Epidermal melanocyte (primary cell): ENCODE data around the gene SH3BP4.

ENCODE experiments used
- DNase-seq: peaks from one replicate; pipeline ENCODE4 v3.0.0; 2011; ENCODE audit warnings: low spot score; ENCODE audit not compliant: insufficient read length

Gene SH3BP4, protein sequence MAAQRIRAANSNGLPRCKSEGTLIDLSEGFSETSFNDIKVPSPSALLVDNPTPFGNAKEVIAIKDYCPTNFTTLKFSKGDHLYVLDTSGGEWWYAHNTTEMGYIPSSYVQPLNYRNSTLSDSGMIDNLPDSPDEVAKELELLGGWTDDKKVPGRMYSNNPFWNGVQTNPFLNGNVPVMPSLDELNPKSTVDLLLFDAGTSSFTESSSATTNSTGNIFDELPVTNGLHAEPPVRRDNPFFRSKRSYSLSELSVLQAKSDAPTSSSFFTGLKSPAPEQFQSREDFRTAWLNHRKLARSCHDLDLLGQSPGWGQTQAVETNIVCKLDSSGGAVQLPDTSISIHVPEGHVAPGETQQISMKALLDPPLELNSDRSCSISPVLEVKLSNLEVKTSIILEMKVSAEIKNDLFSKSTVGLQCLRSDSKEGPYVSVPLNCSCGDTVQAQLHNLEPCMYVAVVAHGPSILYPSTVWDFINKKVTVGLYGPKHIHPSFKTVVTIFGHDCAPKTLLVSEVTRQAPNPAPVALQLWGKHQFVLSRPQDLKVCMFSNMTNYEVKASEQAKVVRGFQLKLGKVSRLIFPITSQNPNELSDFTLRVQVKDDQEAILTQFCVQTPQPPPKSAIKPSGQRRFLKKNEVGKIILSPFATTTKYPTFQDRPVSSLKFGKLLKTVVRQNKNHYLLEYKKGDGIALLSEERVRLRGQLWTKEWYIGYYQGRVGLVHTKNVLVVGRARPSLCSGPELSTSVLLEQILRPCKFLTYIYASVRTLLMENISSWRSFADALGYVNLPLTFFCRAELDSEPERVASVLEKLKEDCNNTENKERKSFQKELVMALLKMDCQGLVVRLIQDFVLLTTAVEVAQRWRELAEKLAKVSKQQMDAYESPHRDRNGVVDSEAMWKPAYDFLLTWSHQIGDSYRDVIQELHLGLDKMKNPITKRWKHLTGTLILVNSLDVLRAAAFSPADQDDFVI

DNA sequence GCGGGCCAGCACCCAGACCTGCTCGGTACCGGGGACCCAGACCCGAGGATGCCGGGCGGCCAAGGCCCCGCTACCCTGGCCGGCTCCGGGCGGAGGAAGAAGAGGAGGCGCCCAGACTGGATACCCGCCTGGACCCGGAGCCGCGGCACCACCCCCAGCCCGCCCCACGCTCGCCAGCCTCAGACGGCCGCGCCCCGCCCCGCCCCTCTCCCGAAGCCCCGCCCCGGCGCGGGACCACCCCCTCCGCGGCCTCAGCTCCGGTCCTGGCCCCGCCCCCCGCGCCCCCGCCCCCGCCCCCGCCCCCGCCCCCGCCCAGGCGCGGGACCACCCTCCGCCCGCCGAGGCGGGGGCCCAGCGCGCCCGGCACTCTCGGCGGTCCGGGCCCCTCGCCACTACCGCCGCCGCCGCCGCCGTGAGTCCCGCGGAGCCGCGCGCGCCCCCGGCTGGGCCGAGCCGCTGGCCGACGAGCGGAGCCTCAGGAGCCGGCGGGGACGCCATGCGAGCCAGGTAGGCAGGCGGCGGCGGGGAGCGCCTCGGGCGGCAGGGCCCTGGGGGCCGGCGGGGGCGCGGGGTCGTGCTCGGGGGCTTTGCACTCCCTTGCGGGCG lies at the start of gene SH3BP4:
Gene SH3BP4 (plus strand): TSS at position 354 of the 606 bp plus-strand sequence. CDS start 82,986 bp downstream, outside the sequence.
- no peak for DNase-seq

DNA sequence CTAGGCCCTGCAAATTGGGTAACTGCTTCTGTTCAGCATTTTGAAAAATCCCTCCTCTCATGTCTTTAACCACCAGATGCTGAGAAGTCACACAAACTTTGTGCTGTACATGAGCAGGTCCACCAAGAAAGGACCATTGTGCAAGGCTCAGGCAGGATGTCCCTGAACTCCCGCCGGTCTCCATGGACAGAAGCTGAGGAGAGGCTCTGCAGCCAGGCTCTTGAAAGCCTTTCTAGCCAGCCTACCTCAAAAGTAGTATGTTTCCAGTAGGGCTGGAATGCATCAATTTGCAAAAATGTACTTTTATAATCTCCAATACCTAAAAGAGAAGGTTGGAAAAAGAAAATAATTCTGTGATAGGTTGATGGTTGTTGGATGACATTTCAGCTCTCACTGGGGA lies 47.0 kb upstream of the SH3BP4 start:
- DNase-seq, result no peak

DNA sequence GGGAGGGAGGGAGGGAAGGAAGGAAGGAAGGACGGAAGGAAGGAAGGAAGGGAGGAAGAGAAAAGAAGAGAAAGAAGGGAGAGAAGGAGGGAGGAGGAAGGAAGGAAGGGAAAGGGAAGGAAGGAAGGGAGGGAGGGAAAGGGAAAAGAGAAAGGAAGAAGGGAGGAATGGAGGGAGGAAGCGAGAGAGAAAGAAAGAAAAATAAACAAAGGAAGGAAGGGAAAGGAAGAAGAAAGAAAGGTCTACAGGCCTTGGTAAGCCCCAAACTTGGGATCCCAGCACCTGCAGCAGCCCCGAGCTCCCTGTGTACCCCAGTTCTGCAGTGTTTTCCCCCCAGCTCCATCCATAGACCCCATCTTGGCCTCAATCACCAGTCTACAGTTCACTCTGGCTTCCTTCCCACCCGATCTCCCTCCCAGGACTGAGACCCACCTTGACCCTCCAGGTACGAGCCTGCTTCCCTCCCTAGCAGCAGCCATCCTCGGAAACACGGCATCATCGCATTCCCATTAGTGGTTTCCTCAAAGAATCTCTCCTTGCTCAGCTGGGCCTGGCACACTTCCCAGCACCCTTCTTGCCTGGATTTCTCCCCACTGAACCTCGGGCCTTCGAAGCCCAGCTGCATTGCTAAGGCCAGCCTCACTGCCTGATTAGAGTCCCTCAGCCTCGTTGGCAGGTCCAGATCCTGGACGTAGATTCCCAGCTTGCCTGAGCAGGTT lies 46.1 kb upstream of the SH3BP4 start:
- DNase-seq, result no peak

DNA sequence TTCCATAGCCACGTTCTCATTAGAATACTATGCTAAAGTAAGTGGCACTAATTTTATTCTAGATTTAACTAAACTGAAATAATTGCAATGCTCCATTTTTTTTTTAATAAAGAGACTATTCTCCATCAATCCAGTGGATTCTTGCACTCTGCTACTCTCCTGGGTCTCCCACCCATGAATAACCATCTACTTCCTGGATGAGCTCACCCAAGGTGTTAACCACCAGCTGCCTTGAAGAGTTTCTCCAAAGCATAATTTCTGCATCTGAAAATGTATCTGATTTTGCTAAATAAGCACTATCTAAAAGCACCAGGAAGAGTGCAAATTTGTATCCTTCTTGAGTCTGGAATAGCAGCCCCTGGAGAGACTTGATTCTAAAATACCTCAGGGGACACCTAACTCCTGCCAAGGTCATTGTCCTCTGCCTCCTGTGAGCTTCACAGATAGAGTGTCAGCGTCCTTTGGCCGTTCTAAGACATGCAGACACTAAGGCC lies 41.6 kb upstream of the SH3BP4 start:
- no peak for DNase-seq

DNA sequence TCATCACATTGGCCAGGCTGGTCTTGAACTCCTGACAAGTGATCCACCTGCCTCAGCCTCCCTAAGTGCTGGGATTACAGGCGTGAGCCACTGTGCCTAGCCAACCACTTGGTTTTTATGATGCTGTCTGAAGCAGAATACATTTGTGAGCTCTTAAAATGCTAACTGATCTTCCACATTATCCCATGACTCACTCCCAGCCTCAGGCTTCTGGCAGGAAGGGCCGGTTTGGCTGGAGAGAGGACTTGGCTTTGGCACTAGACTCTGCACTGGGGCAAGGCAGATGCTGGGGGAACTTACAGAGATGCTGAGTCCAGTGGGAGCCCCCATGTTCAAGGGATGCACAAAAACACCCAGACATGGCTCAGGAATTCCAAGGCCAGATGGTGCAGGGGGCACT lies 40.5 kb upstream of the SH3BP4 start:
- no peak for DNase-seq

DNA sequence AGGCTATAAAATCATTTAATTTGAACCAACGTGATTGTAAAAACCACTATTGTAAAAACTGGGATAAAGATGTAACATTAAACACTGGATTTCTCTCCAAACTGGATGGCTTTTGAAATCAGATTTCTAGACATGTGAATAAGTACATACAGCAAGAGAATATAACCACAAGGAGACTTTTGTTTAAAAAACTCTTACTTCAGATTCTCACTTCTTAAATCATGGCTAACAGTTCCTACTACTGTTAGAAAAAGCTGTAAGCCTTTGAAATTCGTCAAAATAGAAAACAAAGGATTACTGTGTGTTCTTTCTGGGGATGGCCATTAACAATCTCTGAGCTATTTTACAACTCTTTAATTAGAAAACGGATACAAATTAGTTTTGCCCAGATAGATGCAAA lies 39.4 kb upstream of the SH3BP4 start:
- peak; percentile 63 for DNase-seq

DNA sequence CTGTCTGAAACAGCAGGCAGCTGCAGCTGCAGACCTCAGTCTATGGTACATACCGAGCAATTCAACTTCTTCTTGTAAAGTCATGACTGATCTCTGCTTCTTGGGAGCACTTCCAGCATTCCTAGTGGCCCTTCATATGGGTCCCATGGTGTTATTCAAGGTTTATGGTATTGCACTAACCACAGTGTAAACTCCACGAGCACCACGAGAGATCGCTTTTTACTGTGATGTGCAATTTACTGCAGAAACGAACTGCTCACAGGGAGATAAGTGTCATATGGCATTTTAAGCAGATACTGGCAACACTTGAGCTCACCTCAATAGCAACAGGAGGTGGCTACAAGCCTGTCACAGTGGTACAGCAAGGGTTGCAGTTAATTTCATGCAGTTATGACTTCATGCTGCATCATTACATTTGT lies 38.6 kb upstream of the SH3BP4 start:
- no peak for DNase-seq

DNA sequence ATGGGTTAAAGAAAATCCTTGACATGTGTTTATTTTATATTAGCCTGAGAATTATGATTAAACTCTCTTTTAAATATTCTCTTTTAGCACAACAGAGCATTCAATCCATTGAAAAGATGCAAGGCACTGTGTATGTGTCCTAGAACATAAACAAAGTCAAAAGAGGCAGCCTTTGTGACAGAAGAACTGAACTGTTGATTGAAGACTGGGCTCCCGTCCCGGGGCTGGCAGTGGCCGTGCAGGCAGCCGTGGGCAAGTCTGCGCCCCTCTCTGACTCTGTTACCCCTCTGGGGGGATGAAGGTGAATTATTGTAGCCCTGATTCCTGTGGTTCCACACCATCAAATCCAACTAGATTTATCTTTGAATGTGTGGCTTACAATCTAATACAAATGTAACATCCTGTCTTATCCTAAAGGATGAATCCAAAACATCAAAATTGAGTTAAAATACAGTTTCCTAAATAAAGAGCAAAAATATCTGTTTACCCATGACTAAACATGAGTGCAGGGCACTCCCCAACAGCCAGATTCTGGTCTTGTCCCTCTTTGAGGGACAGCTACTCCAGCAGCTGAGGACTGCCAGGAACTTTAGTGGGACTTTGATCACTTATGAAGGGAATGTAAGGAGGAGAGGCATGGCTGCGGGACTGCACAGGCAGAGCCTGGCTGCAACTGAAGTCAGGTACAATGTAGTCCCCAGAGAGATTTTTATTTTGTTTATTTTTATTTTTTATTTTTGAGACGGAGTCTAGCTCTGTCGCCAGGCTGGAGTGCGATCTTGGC lies 37.3 kb upstream of the SH3BP4 start:
- no peak for DNase-seq

DNA sequence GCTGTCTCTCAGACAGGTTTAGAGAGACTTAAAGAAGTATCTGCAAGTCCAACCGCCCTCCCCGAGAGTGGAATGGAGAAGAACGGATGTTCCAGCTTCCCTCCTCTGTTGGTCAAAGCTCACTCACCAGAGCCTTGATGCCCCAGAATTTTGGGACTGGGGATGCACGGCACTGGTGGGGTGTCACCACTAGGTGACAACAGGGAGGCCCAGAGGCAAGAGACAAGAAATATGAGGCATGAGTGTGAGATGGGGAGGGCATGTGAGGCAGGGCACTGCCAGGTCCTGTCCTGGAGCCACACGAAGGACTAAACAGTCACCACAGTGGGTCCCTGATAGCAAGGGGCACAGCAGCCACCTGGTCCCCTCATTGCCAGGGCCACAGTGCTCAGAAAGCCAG lies 35.1 kb upstream of the SH3BP4 start:
- DNase-seq, result no peak

DNA sequence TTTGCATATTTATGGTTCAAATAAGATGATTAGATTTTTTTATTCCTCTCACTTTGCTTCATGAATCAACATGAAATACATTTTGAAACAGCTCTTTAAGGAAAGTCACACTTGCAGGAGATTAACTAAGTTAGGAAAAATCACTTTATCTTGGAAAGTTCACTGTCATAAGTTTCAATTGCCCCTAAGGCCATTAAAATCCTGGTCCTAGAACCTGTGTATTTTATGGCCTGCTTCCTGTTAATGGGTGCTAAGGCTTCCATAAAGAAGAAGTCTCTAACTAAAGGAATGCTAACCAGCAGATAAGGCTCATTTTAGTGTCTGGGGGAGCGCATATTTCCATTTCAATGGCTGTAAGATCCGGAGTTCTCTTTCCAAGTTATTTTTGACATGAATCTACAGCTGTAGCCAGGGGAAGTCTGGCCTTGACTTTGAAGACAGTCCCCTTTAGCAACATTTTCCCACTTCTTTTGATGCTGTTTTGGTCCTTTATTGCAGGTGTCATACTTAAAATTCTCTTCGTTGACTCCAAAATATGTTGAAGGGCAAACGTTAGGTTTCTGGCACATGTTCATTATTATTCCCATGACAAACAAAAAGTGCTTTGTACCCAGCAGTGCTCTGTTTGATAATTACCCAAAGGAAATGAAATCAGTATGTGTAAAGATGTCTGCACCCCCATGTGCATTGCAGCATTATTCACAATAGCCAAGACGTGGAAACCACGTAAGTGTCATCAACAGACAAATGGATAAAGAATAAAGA lies 34.4 kb upstream of the SH3BP4 start:
- DNase-seq, result no peak

DNA sequence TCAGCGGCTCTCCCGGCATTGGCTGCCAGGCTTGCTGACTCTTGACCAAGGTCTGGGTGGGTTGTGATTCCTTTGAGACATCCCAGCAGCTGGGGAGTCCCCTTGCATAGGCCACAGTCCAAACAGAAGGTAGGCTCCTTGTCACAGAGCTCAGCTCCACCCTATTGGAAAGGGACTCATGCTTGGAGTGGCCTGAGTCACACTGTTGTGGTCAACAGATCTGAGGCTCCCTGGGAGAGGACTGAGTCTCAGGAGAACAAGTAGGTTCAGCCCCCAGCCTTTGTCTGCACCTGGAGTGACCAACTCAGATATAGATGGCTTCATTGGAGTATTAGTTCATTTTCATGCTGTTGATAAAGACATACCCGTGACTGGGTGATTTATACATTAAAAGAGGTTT lies 32.1 kb upstream of the SH3BP4 start:
- no peak for DNase-seq

DNA sequence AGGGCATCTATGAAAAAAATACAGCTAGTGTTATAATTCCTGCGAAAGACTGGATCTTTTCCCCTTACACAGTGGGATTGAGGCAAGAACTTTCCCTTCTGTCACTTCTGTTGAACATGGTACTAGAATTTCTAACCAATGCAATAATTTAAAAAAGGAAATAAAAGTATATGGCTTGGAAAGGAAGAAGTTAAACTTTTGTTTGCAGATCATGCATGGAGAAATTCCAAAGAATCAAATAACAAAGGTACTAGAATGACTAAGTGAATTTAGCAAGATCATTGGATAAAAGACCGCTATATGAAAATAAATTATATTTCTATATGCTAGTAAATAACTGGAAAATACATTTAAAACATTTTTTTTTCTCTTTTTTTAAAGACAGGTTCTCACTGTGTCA lies 31.0 kb upstream of the SH3BP4 start:
- DNase-seq, result no peak

DNA sequence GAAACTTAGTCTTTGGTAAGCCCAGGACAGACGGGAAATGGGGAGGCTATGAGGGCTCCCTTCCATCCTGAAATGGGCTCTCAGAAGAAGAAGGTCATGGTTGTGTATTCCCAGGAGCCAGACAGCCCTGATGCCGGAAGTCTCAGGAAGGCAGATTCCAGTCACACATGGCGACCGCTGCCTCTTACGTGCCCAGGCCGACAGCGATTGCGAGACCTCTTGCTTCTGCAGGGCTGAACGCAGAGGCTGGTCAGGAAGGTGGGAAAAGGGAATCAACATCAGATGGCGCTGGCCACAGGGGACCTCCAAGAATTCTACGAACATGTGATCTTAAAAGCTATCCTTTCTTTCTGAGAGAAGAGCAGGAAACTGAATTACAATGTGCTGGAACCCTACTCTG lies 22.8 kb upstream of the SH3BP4 start:
- DNase-seq, result no peak

DNA sequence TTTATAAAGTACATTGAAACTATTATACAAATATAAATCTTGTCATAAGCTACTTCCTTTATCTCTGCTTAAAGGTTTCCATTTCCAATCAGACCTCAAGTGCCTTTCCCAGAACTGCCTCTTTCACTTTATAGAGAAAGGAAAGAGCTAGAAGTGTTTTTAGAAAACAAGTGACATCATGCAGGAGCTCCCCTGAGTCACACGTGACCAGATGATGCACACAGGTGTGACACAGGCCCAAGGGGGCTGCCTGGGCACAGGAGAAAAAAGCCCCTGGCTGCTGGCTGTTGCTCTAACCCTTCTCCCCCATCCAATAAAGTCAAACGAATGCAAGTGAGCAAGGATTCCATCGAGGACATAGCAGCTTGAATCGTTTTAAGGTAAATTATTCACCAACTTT lies 21.4 kb upstream of the SH3BP4 start:
- DNase-seq, result no peak

DNA sequence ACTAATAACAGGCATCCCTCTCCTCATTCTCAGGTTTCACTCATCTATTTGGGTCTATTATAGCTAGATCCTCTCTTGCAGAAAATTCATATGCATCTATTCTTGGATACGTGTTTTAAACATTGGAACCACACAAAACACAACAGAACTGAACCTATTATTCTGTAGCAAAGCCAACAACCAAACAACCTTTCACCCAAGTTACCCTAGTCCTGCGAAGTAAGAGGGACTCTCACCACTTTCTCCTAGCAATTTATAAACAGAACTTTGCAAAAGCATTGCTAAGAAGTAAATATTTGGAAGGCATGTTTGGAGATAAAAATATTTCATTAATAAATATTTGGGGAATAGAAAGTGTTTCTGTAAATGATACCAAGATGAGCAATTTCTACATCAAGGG lies 20.4 kb upstream of the SH3BP4 start:
- DNase-seq, result no peak

DNA sequence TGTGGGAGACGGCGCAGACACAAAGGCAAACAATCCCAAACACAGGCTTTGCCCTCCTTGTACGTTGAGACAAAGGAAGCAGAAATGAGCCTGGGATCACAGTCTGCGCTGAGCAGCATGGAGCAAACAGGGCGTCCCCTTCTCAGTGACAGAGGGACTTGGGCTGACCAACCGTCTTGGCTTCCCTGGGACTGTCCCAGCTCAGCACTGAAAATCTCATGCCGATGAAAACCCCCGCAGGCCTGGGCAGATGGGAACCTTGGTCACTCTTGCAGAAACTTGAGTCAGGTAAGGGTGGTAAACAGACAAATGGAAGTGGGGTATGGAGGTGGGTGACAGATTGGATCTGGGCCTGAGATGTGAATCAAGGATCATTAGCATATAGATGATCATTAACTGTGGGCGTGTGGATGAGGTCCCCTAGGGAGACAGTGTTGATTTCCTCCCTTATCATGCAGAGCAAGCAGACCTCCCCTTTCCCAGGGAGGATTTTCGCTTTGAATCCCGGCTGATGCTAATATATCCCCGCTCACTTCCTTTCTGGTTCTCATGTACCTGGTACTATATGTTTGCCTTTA lies 19.1 kb upstream of the SH3BP4 start:
- no peak for DNase-seq

DNA sequence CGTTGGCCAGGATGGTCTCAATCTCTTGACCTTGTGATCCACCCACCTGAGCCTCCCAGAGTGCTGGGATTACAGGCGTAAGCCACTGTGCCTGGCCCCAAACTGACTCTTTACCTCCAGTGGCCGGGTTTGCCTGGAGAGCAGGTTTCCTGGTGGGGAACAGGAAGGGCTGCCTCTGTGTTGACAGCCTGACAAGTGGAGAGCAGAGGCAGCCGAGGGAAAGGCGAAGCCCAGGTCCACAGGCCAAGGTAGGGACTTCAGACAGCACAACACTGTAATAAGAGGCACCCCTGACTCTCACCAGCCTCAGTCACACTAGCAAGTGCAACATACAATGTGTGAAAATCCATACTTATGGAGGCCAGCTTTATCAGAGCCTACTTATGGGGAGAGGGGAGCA lies 16.5 kb upstream of the SH3BP4 start:
- no peak for DNase-seq

DNA sequence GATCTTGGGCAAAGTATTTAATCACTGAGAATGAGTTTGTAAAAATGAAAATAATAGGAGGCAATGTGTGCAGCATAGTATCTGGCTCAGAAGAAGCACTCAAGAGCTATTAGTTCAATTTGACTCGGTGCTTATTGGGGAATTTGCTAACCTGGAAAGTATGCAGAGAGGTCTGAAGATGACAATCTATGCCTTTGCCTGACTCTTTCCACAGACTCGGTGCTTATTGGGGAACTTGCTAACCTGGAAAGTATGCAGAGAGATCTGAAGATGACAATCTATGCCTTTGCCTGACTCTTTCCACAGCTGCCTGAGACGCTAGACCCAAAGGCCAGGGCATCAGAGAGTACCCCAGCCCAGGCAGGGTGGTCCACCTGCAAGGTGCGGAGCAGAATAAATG lies 12.2 kb upstream of the SH3BP4 start:
- DNase-seq, result no peak

DNA sequence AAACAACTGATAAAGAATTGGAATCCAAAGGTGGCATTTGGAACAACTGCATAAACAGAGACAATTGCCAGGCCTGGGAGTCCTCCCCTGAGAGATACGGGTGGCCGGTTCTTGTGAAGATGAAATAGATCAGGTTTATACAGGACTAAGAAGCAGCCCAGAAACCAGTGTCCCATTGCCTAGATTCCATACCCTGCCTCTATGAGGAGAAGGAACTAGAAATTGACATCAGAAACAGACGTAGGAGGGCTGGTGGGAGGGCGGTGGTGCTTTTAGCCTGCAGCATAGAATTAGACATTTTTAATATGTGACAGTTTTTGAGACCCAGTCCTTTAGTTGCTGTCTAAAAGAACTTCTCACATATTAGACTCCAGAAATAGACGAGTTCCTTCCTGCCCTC lies 11.8 kb upstream of the SH3BP4 start:
- no peak for DNase-seq
